HEK293T (cell line): ENCODE measurements around the gene CUEDC1.

Source experiments
- CTCF ChIA-PET: fragments of 350-600 bp; formaldehyde crosslinking; extraction: SDS; loops from one replicate; lab custom pipeline; 2021; ENCODE audit warnings: antibody characterized with exemption, inconsistent platforms; lab: Yijun Ruan, JAX
- POLR2A ChIA-PET: fragments of 350-600 bp; formaldehyde crosslinking; extraction: SDS; loops from one replicate; lab custom pipeline; 2020; ENCODE audit warnings: antibody characterized with exemption, inconsistent platforms; lab: Yijun Ruan, JAX
- DNase-seq: peaks from one replicate; pipeline ENCODE4 v3.0.0; 2012; ENCODE audit warnings: mixed read lengths; ENCODE audit errors: extremely low spot score
- ARNT ChIP-seq: fragments of 450-650 bp; IDR thresholded peaks from 2 replicates; pipeline ENCODE4 v1.6.1; 2017; ENCODE audit warnings: mild to moderate bottlenecking
- BHLHE40 ChIP-seq: fragments of 450-650 bp; IDR thresholded peaks from 2 replicates; pipeline ENCODE4 v1.6.1; 2016; ENCODE audit warnings: mild to moderate bottlenecking, moderate library complexity, borderline replicate concordance
- CTBP1 ChIP-seq: fragments of 450-650 bp; IDR thresholded peaks from 2 replicates; pipeline ENCODE4 v1.6.1; 2016; ENCODE audit warnings: borderline replicate concordance
- ELF4 ChIP-seq: fragments of 450-650 bp; IDR thresholded peaks from 2 replicates; pipeline ENCODE4 v1.6.1; 2017; ENCODE audit warnings: antibody characterized with exemption
- FOXA1 ChIP-seq: fragments of 450-650 bp; IDR thresholded peaks from 2 replicates; pipeline ENCODE4 v1.6.1; 2016; ENCODE audit warnings: mild to moderate bottlenecking
- FOXK2 ChIP-seq: fragments of 450-650 bp; IDR thresholded peaks from 2 replicates; pipeline ENCODE4 v1.6.1; 2016; ENCODE audit warnings: mild to moderate bottlenecking
- FOXM1 ChIP-seq: fragments of 450-650 bp; IDR thresholded peaks from 2 replicates; pipeline ENCODE4 v1.6.1; 2017; ENCODE audit warnings: mild to moderate bottlenecking, borderline replicate concordance
- HDGF ChIP-seq: fragments of 450-650 bp; IDR thresholded peaks from 2 replicates; pipeline ENCODE4 v1.6.1; 2017; ENCODE audit warnings: antibody characterized with exemption, borderline replicate concordance
- L3MBTL2 ChIP-seq: fragments of 450-650 bp; conservative IDR thresholded peaks from 2 replicates; pipeline ENCODE4 v1.6.1; 2016; ENCODE audit warnings: mild to moderate bottlenecking
- LEF1 ChIP-seq: fragments of 450-650 bp; IDR thresholded peaks from 2 replicates; pipeline ENCODE4 v1.6.1; 2017; ENCODE audit warnings: mild to moderate bottlenecking, borderline replicate concordance
- NFRKB ChIP-seq: fragments of 450-650 bp; IDR thresholded peaks from 2 replicates; pipeline ENCODE4 v1.6.1; 2016; ENCODE audit warnings: mild to moderate bottlenecking, moderate library complexity
- PKNOX1 ChIP-seq: fragments of 450-650 bp; IDR thresholded peaks from 2 replicates; pipeline ENCODE4 v1.6.1; 2016
- SP1 ChIP-seq: fragments of 450-650 bp; IDR thresholded peaks from 2 replicates; pipeline ENCODE4 v1.6.1; 2017
- SUZ12 ChIP-seq: fragments of 450-650 bp; IDR thresholded peaks from 2 replicates; pipeline ENCODE4 v1.6.1; 2016; ENCODE audit warnings: mild to moderate bottlenecking
- TARDBP ChIP-seq: fragments of 450-650 bp; IDR thresholded peaks from 2 replicates; pipeline ENCODE4 v1.6.1; 2016
- ZNF384 ChIP-seq: fragments of 450-650 bp; IDR thresholded peaks from 2 replicates; pipeline ENCODE4 v1.6.1; 2016

CUEDC1 gene

GRCh38 chr17:57906910-57907309, 48.3 kb downstream of the CUEDC1 start:
- CTCF ChIA-PET: interaction anchor here (0.7 kb wide), 1 partner anchor 13 kb away, joined by 6 read pairs; no protein-coding TSS in a partner anchor
- no peak for DNase-seq
- TF ChIP-seq HDGF (no peak), FOXK2 (no peak), FOXA1 (no peak), L3MBTL2 (no peak), ZNF384 (peak; percentile 94)
- POLR2A ChIA-PET: no interaction called here

- TF ChIP-seq HDGF (no peak), ELF4 (no peak), CTBP1 (no peak), SP1 (no peak), L3MBTL2 (no peak), FOXA1 (no peak), NFRKB (no peak), ZNF384 (no peak)
- CTCF ChIA-PET: interaction anchor here (0.7 kb wide), 1 partner anchor 14 kb away, joined by 6 read pairs; no protein-coding TSS in a partner anchor
- POLR2A ChIA-PET: interaction anchor here (0.7 kb wide), 1 partner anchor 56 kb away, joined by 3 read pairs; the partner anchor contains the start of gene MRPS23
- DNase-seq: no peak
Observed at GRCh38 chr17:57905875-57906455, 49.2 kb downstream of the CUEDC1 start.

- DNase-seq: no peak
- ChIA-PET POLR2A (interaction anchor here (0.8 to 1.1 kb wide), 3 partner anchors 11 to 103 kb away, joined by 3 read pairs; partner anchors contain the start of genes SRSF1 and VEZF1), CTCF (interaction anchor here (1.2 to 1.5 kb wide), 2 partner anchors 43 to 82 kb away, joined by 3 to 4 read pairs; no protein-coding TSS in a partner anchor)
- TF ChIP-seq TARDBP (no peak), SUZ12 (no peak), ARNT (no peak), ELF4 (no peak), LEF1 (no peak), FOXA1 (no peak), ZNF384 (no peak), L3MBTL2 (no peak), CTBP1 (no peak), NFRKB (no peak), PKNOX1 (no peak), FOXM1 (no peak), BHLHE40 (no peak), HDGF (no peak), FOXK2 (no peak), SP1 (no peak)
Observed at GRCh38 chr17:57903961-57904360, 51.3 kb downstream of the CUEDC1 start.

GRCh38 chr17:57902800-57903759, 52.1 kb downstream of the CUEDC1 start:
- no peak for DNase-seq
- TF ChIP-seq FOXA1 (no peak), L3MBTL2 (no peak), NFRKB (no peak), SP1 (no peak), SUZ12 (no peak), ARNT (no peak)
- CTCF ChIA-PET: no interaction called here
- POLR2A ChIA-PET: interaction anchor here (0.8 to 1.1 kb wide), 2 partner anchors 11 to 104 kb away, joined by 3 read pairs; partner anchors contain the start of gene SRSF1

- no peak for TF ChIP-seq BHLHE40
- no peak for DNase-seq
- CTCF ChIA-PET: no interaction called here
- POLR2A ChIA-PET: no interaction called here
Observed at GRCh38 chr17:57902117-57902799, 53.0 kb downstream of the CUEDC1 start.

- TF ChIP-seq TARDBP (no peak), NFRKB (no peak), ZNF384 (no peak), LEF1 (no peak), CTBP1 (no peak), FOXM1 (no peak), FOXA1 (no peak), PKNOX1 (no peak), SP1 (no peak), SUZ12 (no peak), ELF4 (no peak), L3MBTL2 (no peak), ARNT (no peak)
- CTCF ChIA-PET: interaction anchor here (0.7 kb wide), 1 partner anchor 88 kb away, joined by 3 read pairs; no protein-coding TSS in a partner anchor
- POLR2A ChIA-PET: no interaction called here
- DNase-seq: no peak
Observed at GRCh38 chr17:57900991-57901743, 54.0 kb downstream of the CUEDC1 start.
